Renal cortex interstitium (tissue), 11 donors: ENCODE results near the gene MYH10. TPM values are rescaled to one million over a fixed set of nuclear protein-coding genes. Genes with fewer than 3 reads are reported as not detected.
A peak's percentile ranks its signal among the peaks of the same experiment; 100 is the strongest.

Experiments used
- DNase-seq, 11 donors: peaks; one replicate each; pipeline ENCODE4 v3.0.0-alpha.2; 2013; ENCODE audit warnings: low read depth in 9 of 11, low spot score in 4 of 11; ENCODE audit errors: extremely low read depth in 1 of 11
- polyA plus RNA-seq, 3 donors: library from polyadenylated mRNA; unstranded; fragments of 120-200 nt; gene quantifications; one replicate each; pipeline ENCODE4 v1.2.1, GENCODE V29; 2013; ENCODE audit not compliant: insufficient read length in 3 of 3

MYH10 gene
- polyA plus RNA-seq, 3 donors = 236 to 286 (median 264) TPM

GRCh38 chr17:8621585-8621984, 8.9 kb downstream of the MYH10 start:
- no peak for DNase-seq

GRCh38 chr17:8619294-8619693, 11.2 kb downstream of the MYH10 start:
- DNase-seq = no peak

- DNase-seq = no peak
These were observed 11.7 kb downstream of the MYH10 start for GRCh38 chr17:8618825-8619224.

GRCh38 chr17:8614988-8615387, 15.5 kb downstream of the MYH10 start:
- DNase-seq = no peak

GRCh38 chr17:8611619-8612298, 18.8 kb downstream of the MYH10 start:
- DNase-seq = no peak

- no peak for DNase-seq
These were observed 19.4 kb downstream of the MYH10 start for GRCh38 chr17:8611137-8611536.

- no peak for DNase-seq
These were observed 20.0 kb downstream of the MYH10 start for GRCh38 chr17:8610558-8610957.

- no peak for DNase-seq
These were observed 20.6 kb downstream of the MYH10 start for GRCh38 chr17:8609910-8610309.

- no peak for DNase-seq
These were observed 22.5 kb downstream of the MYH10 start for GRCh38 chr17:8608001-8608400.

- no peak for DNase-seq
These were observed 24.1 kb downstream of the MYH10 start for GRCh38 chr17:8606401-8606800.

- DNase-seq = no peak
These were observed 27.8 kb downstream of the MYH10 start for GRCh38 chr17:8602679-8603078.

GRCh38 chr17:8599351-8600011, 31.0 kb downstream of the MYH10 start:
- no peak for DNase-seq

GRCh38 chr17:8598913-8599312, 31.6 kb downstream of the MYH10 start:
- DNase-seq = no peak

GRCh38 chr17:8593830-8594229, 36.7 kb downstream of the MYH10 start:
- DNase-seq = no peak

- DNase-seq = no peak
These were observed 37.2 kb downstream of the MYH10 start for GRCh38 chr17:8593276-8593675.

- DNase-seq = no peak
These were observed 41.5 kb downstream of the MYH10 start for GRCh38 chr17:8588877-8589554.

GRCh38 chr17:8586766-8587165, 43.8 kb downstream of the MYH10 start:
- DNase-seq = no peak

GRCh38 chr17:8585911-8586310, 44.6 kb downstream of the MYH10 start:
- DNase-seq = peak in 1 of 11 donors; percentile 18

GRCh38 chr17:8583954-8584353, 46.6 kb downstream of the MYH10 start:
- no peak for DNase-seq

GRCh38 chr17:8580952-8581658, 49.4 kb downstream of the MYH10 start:
- DNase-seq = no peak
